B cell (primary cell): ENCODE measurements around the gene NUAK1. TPM values are rescaled to one million over a fixed set of nuclear protein-coding genes. Genes with fewer than 3 reads are reported as not detected.

Source experiments
- ATAC-seq: fragments of 200-7000 bp; cut with Tn5 transposase; one replicate; pipeline ENCODE4 v1.10.0; 2021; ENCODE audit warnings: low read depth, mild to moderate bottlenecking, moderate number of reproducible peaks, moderate library complexity
- CTCF ChIA-PET: fragments of 350-600 bp; sonication (Branson Sonifier 250); formaldehyde crosslinking; loops from one replicate; lab custom pipeline; 2021; ENCODE audit warnings: antibody characterized with exemption, inconsistent platforms; lab: Charles Lee
- POLR2A ChIA-PET: fragments of 350-600 bp; sonication (Branson Sonifier 250); formaldehyde crosslinking; loops from one replicate; lab custom pipeline; 2021; ENCODE audit warnings: antibody characterized with exemption; lab: Charles Lee
- DNase-seq: peaks from one replicate; pipeline ENCODE4 v3.0.0; 2013
- H2AFZ ChIP-seq: 2 replicates; pipeline ENCODE4 v1.6.1; 2012; ENCODE audit warnings: mild to moderate bottlenecking, low read depth, low read length; ENCODE audit not compliant: insufficient read depth, poor library complexity, severe bottlenecking
- H3K27ac ChIP-seq, 2 donors: 1 replicate in 1 of 2; 2 replicates in 1 of 2; pipeline ENCODE4 v1.5.1; 2012 to 2013; ENCODE audit warnings: low read length in 2 of 2, mild to moderate bottlenecking in 2 of 2, moderate library complexity in 1 of 2
- H3K27me3 ChIP-seq, 4 experiments: fragments of 200-600 bp in 1 of 4; sonication (generic) in 1 of 4; replicated peaks in 1 of 4; 1 replicate in 2 of 4; 2 replicates in 2 of 4; pipeline versions ENCODE4 v1.6.1 to v1.7.0; 2013 to 2016; ENCODE audit warnings: low read length in 3 of 4, mild to moderate bottlenecking in 2 of 4, mixed read lengths in 1 of 4, moderate library complexity in 1 of 4; ENCODE audit not compliant: insufficient read depth in 4 of 4, control insufficient read depth in 3 of 4; ENCODE audit errors: control extremely low read depth in 1 of 4
- H3K36me3 ChIP-seq, 2 experiments: replicated peaks in 1 of 2; 1 replicate in 1 of 2; 2 replicates in 1 of 2; pipeline versions ENCODE4 v1.6.1 to v1.7.1; 2013; ENCODE audit warnings: low read length in 1 of 2; ENCODE audit not compliant: insufficient read depth in 2 of 2, control insufficient read depth in 1 of 2; ENCODE audit errors: control extremely low read depth in 1 of 2, extremely low read depth in 1 of 2
- H3K4me1 ChIP-seq, 2 donors: fragments of 200-600 bp in 1 of 2; sonication (generic) in 1 of 2; 1 replicate in 1 of 2; 2 replicates in 1 of 2; pipeline versions ENCODE4 v1.5.1 to v1.6.1; 2013 to 2017; ENCODE audit warnings: low read length in 2 of 2; ENCODE audit not compliant: control insufficient read depth in 2 of 2, insufficient read depth in 2 of 2
- H3K4me2 ChIP-seq: replicated peaks from 2 replicates; pipeline ENCODE3; 2012; ENCODE audit warnings: mild to moderate bottlenecking, low read depth, low read length; ENCODE audit not compliant: poor library complexity, severe bottlenecking
- H3K4me3 ChIP-seq, 5 experiments: fragments of 200-600 bp in 1 of 5; sonication (generic) in 1 of 5; 1 replicate in 3 of 5; 2 replicates in 2 of 5; pipeline versions ENCODE4 v1.5.1 to v1.7.0; 2011 to 2016; ENCODE audit warnings: low read length in 4 of 5, mild to moderate bottlenecking in 4 of 5, low read depth in 2 of 5, control low read depth in 1 of 5, moderate library complexity in 1 of 5; ENCODE audit not compliant: insufficient read depth in 1 of 5; ENCODE audit errors: control extremely low read depth in 1 of 5, extremely low read depth in 1 of 5
- H3K79me2 ChIP-seq: fragments of 200-600 bp; sonication (generic); one replicate; pipeline ENCODE4 v1.6.0; 2016; ENCODE audit warnings: low read length; ENCODE audit not compliant: control insufficient read depth, insufficient read depth
- H3K9ac ChIP-seq: fragments of 200-600 bp; sonication (generic); 2 replicates; pipeline ENCODE4 v1.6.1; 2017; ENCODE audit warnings: mild to moderate bottlenecking, low read length, moderate library complexity
- H3K9me3 ChIP-seq, 3 donors: one replicate each; pipeline versions ENCODE4 v1.6.1 to v1.7.1; 2013; ENCODE audit warnings: low read length in 2 of 3; ENCODE audit not compliant: control insufficient read depth in 2 of 3, insufficient read depth in 1 of 3; ENCODE audit errors: control extremely low read depth in 1 of 3
- H4K20me1 ChIP-seq: 2 replicates; pipeline ENCODE4 v1.6.0; 2012; ENCODE audit warnings: mild to moderate bottlenecking, low read length; ENCODE audit not compliant: insufficient read depth, control insufficient read depth, poor library complexity, severe bottlenecking
- H3K27ac Mint-ChIP-seq: one replicate; pipeline ENCODE4 v1.8.0; 2021; ENCODE audit warnings: mixed read lengths
- H3K27me3 Mint-ChIP-seq: one replicate; pipeline ENCODE4 v1.8.0; 2021; ENCODE audit warnings: mixed read lengths
- H3K4me1 Mint-ChIP-seq: one replicate; pipeline ENCODE4 v1.8.0; 2021; ENCODE audit warnings: mixed read lengths
- H3K4me3 Mint-ChIP-seq: one replicate; pipeline ENCODE4 v1.8.0; 2021; ENCODE audit warnings: mixed read lengths
- H3K9me3 Mint-ChIP-seq: one replicate; pipeline ENCODE4 v1.8.0; 2022; ENCODE audit warnings: mixed read lengths; ENCODE audit not compliant: insufficient read depth
- CTCF ChIP-seq: fragments of 200-600 bp; IDR thresholded peaks from one replicate; pipeline ENCODE4 v1.8.0; 2022; ENCODE audit warnings: antibody characterized with exemption, mild to moderate bottlenecking
- EZH2 ChIP-seq: IDR thresholded peaks from 2 replicates; pipeline ENCODE4 v1.6.1; 2012; ENCODE audit warnings: borderline replicate concordance, low read depth, mild to moderate bottlenecking, moderate library complexity, low read length; ENCODE audit not compliant: insufficient read depth, poor library complexity, severe bottlenecking
- WGBS: methylation state at CpG from one replicate; pipeline ENCODE4 v1.1.5; 2013; ENCODE audit warnings: missing lambda C conversion rate; ENCODE audit not compliant: insufficient coverage; 5-methylcytosine and 5-hydroxymethylcytosine counted together
- intact Hi-C: fragments of 100-400 bp; cut with micrococcal nuclease; formaldehyde crosslinking; loops from one replicate; pipeline ENCODE4 v1.10.0; 2022
- polyA plus RNA-seq: library from polyadenylated mRNA; depleted of rRNA; stranded (reverse); fragments of >200 nt; gene quantifications from 2 replicates; pipeline ENCODE4 v1.2.3, GENCODE V29; 2012
- total RNA-seq, 2 donors: library from RNA; stranded (reverse); fragments of 120-200 nt in 1 of 2; gene quantifications; 1 replicate in 1 of 2; 2 replicates in 1 of 2; pipeline versions ENCODE4 v1.2.3 to v1.2.4, GENCODE V29; 2013 to 2022

The NUAK1 gene
- total and polyA plus RNA-seq, 2 donors (not counting 1 experiment from before 2014, with no cell fraction given) = not detected

GRCh38 chr12:106080791-106081170 lies 58.0 kb downstream of the NUAK1 start:
- intact Hi-C loops = no loop called here
- WGBS = 84% methylated on average over 5 of the region's 5 CpGs

More at GRCh38 chr12:106080791-106081170, 58.0 kb downstream of the NUAK1 start:
- Histone ChIP-seq H3K36me3 (no peaks in the 10 kb centered on the region), H3K27ac (no peak overlapping the region), H3K4me1 (no peaks in the 10 kb centered on the region), H3K9ac (no peak overlapping the region), H2AFZ (no peak overlapping the region), H3K4me3 (no peak overlapping the region), H3K27me3 (peaks cover 0 to 21% (median 4%) of the 10 kb centered on the region in 4 experiments), H4K20me1 (no peaks in the 10 kb centered on the region), H3K9me3 (peaks cover 0 to 6% (median 0%) of the 10 kb centered on the region in 3 donors), H3K4me2 (no peak overlapping the region), H3K79me2 (no peaks in the 10 kb centered on the region)
- no peak for DNase-seq
- ChIA-PET CTCF (no interaction called here), POLR2A (no interaction called here)
- ATAC-seq = no peak
- Mint-ChIP-seq H3K4me3 (no peak overlapping the region), H3K27ac (no peak overlapping the region), H3K4me1 (no peaks in the 10 kb centered on the region), H3K27me3 (peaks cover 33% of the 10 kb centered on the region), H3K9me3 (no peaks in the 10 kb centered on the region)
- TF ChIP-seq EZH2 (no peak), CTCF (no peak)
